Measurements from ENCODE around the gene SLIT3.

Gene SLIT3

DNA sequence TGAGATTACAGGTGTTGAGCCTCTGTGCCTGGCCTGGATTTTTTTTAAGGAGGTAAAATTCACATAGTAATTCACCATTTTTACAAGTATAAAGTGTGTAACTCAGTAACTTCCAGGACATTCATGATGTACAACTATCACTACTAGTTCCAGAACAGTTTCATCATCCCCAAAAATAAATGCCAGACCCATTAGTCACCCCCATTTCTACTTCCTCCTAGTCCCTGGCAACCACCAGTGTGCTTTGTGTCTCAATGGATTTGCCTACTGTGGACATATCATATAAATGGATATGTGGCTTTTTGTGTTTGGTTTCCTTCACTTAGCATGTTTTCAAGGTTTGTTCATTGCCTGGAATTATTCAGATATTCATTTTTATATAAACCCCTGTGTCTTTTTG, 649.3 kb downstream of the SLIT3 start:
- Histone ChIP-seq H3K9me3 (ENCODE audit: control insufficient read depth, insufficient read depth, low read length) (no peaks in the 10 kb centered on the region), H3K36me3 (ENCODE audit: control insufficient read depth, low read length) (no peaks in the 10 kb centered on the region), H3K4me2 (ENCODE audit: low read length) (no peak overlapping the region), H3K4me1 (ENCODE audit: control insufficient read depth, low read length) (no peaks in the 10 kb centered on the region), H3K9me2 (replicated peaks; ENCODE audit: control insufficient read depth, low read length) (no peaks in the 10 kb centered on the region), H4K20me1 (ENCODE audit: control insufficient read depth, insufficient read depth, low read depth, low read length) (no peaks in the 10 kb centered on the region), H3K79me2 (ENCODE audit: control insufficient read depth, low read length) (no peaks in the 10 kb centered on the region), H3K4me3 (ENCODE audit: low read length) (no peak overlapping the region), H3K27ac (ENCODE audit: low read depth, low read length) (no peak overlapping the region), H3F3A (ENCODE audit: control insufficient read depth, insufficient read depth) (no peaks in the 10 kb centered on the region), H3K27me3 (ENCODE audit: control insufficient read depth, low read length) (no peaks in the 10 kb centered on the region)
- TF ChIP-seq, protein P1, sequence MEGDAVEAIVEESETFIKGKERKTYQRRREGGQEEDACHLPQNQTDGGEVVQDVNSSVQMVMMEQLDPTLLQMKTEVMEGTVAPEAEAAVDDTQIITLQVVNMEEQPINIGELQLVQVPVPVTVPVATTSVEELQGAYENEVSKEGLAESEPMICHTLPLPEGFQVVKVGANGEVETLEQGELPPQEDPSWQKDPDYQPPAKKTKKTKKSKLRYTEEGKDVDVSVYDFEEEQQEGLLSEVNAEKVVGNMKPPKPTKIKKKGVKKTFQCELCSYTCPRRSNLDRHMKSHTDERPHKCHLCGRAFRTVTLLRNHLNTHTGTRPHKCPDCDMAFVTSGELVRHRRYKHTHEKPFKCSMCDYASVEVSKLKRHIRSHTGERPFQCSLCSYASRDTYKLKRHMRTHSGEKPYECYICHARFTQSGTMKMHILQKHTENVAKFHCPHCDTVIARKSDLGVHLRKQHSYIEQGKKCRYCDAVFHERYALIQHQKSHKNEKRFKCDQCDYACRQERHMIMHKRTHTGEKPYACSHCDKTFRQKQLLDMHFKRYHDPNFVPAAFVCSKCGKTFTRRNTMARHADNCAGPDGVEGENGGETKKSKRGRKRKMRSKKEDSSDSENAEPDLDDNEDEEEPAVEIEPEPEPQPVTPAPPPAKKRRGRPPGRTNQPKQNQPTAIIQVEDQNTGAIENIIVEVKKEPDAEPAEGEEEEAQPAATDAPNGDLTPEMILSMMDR (IDR thresholded peaks at IDR 0.05; ENCODE audit: low read depth, low read length, poor library complexity, severe bottlenecking): no peak
- no peak for TF ChIP-seq EZH2phosphoT487 (IDR thresholded peaks at IDR 0.05; ENCODE audit: borderline replicate concordance, low read length)

DNA sequence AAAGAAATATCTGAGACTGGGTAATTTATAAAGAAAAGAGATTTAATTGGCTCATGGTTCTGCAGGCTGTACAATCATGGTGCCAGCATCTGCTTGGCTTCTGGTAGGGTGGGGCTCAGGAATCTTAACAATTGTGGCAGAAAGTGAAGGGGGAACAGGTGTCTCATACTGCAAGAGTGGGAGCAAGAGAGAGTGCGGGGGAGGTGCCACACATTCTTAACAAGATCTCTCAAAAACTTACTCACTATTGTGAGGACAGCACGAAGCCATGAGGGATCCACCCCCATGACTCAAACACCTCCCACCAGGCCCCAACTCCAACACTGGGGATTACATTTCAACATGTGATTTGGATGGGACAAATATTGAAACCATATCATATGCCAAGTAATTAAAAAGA, 651.6 kb downstream of the SLIT3 start:
- Histone ChIP-seq H3K4me1 (ENCODE audit: control insufficient read depth, low read length) (no peaks in the 10 kb centered on the region), H3K27ac (ENCODE audit: low read depth, low read length) (no peak overlapping the region)

DNA sequence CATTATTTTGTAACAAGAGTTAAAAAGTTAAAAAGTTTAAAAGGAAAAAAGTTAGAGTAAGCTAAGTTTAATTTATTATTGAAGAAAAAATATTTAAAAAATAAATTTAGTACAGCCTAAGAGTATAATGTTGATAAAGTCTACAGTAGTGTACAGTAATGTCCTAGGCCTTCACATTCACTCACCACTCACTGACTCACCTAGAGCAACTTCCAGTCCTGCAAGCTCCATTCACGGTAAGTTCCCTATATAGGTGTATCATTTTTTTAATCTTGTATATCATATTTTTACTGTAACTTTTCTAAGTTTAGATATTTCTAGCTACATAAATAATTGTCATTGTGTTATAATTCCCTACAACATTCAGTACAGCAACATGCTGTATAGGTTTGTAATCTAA, 652.4 kb downstream of the SLIT3 start:
- no peaks in the 10 kb centered on the region for H3F3A ChIP-seq (ENCODE audit: control insufficient read depth, insufficient read depth)
- no peaks in the 10 kb centered on the region for H3K9me3 ChIP-seq (ENCODE audit: control insufficient read depth, insufficient read depth, low read length)
- no peaks in the 10 kb centered on the region for H3K4me1 ChIP-seq (ENCODE audit: control insufficient read depth, low read length)
- no peaks in the 10 kb centered on the region for H3K36me3 ChIP-seq (ENCODE audit: control insufficient read depth, low read length)
- TF ChIP-seq EZH2phosphoT487 (IDR thresholded peaks at IDR 0.05; ENCODE audit: borderline replicate concordance, low read length): no peak
- TF ChIP-seq, protein P1 (IDR thresholded peaks at IDR 0.05; ENCODE audit: low read depth, low read length, poor library complexity, severe bottlenecking): no peak
- no peaks in the 10 kb centered on the region for H3K9me2 ChIP-seq (replicated peaks; ENCODE audit: control insufficient read depth, low read length)
- no peak overlapping the region for H3K4me2 ChIP-seq (ENCODE audit: low read length)
- H3K27me3 ChIP-seq (ENCODE audit: control insufficient read depth, low read length): no peaks in the 10 kb centered on the region
- no peaks in the 10 kb centered on the region for H3K79me2 ChIP-seq (ENCODE audit: control insufficient read depth, low read length)
- no peak overlapping the region for H3K27ac ChIP-seq (ENCODE audit: low read depth, low read length)
- H3K4me3 ChIP-seq (ENCODE audit: low read length): no peak overlapping the region
- H4K20me1 ChIP-seq (ENCODE audit: control insufficient read depth, insufficient read depth, low read depth, low read length): no peaks in the 10 kb centered on the region

More for the DNA sequence above, 651.6 kb downstream of the SLIT3 start:
- no peaks in the 10 kb centered on the region for H3K9me3 ChIP-seq (ENCODE audit: control insufficient read depth, insufficient read depth, low read length)
- no peak overlapping the region for H3K4me2 ChIP-seq (ENCODE audit: low read length)
- H3K9me2 ChIP-seq (replicated peaks; ENCODE audit: control insufficient read depth, low read length): no peaks in the 10 kb centered on the region
- H3K4me3 ChIP-seq (ENCODE audit: low read length): no peak overlapping the region
- TF ChIP-seq EZH2phosphoT487 (IDR thresholded peaks at IDR 0.05; ENCODE audit: borderline replicate concordance, low read length): no peak
- TF ChIP-seq, protein P1 (IDR thresholded peaks at IDR 0.05; ENCODE audit: low read depth, low read length, poor library complexity, severe bottlenecking): no peak
- no peaks in the 10 kb centered on the region for H3K36me3 ChIP-seq (ENCODE audit: control insufficient read depth, low read length)
- no peaks in the 10 kb centered on the region for H3K27me3 ChIP-seq (ENCODE audit: control insufficient read depth, low read length)
- no peaks in the 10 kb centered on the region for H3K79me2 ChIP-seq (ENCODE audit: control insufficient read depth, low read length)
- H3F3A ChIP-seq (ENCODE audit: control insufficient read depth, insufficient read depth): no peaks in the 10 kb centered on the region
- H4K20me1 ChIP-seq (ENCODE audit: control insufficient read depth, insufficient read depth, low read depth, low read length): no peaks in the 10 kb centered on the region

DNA sequence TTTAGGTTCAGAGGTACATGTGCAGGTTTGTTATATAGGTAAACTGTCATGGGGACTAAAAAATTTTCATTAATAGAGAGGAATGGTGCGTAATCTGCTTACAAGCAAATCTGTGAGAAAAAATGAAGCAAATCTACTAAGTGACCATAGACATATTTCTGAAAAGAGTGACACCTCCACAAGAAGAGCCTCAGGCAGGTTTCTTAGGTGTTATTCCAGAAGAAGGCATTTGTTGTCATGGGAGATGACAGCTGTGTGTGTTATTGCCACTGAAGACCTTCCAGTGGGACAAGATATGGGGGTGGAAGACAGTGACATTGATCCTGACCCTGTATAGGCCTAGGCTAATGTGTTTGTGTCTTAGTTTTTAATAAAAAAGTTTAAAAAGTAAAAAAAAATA, 652.9 kb downstream of the SLIT3 start:
- Histone ChIP-seq H3K27ac (ENCODE audit: low read depth, low read length) (no peak overlapping the region), H3F3A (ENCODE audit: control insufficient read depth, insufficient read depth) (no peaks in the 10 kb centered on the region), H3K9me3 (ENCODE audit: control insufficient read depth, insufficient read depth, low read length) (no peaks in the 10 kb centered on the region), H3K79me2 (ENCODE audit: control insufficient read depth, low read length) (no peaks in the 10 kb centered on the region), H3K4me3 (ENCODE audit: low read length) (no peak overlapping the region), H3K27me3 (ENCODE audit: control insufficient read depth, low read length) (no peaks in the 10 kb centered on the region), H3K4me2 (ENCODE audit: low read length) (no peak overlapping the region), H3K9me2 (replicated peaks; ENCODE audit: control insufficient read depth, low read length) (no peaks in the 10 kb centered on the region), H3K36me3 (ENCODE audit: control insufficient read depth, low read length) (no peaks in the 10 kb centered on the region), H3K4me1 (ENCODE audit: control insufficient read depth, low read length) (no peaks in the 10 kb centered on the region), H4K20me1 (ENCODE audit: control insufficient read depth, insufficient read depth, low read depth, low read length) (no peaks in the 10 kb centered on the region)
- TF ChIP-seq, protein P1 (IDR thresholded peaks at IDR 0.05; ENCODE audit: low read depth, low read length, poor library complexity, severe bottlenecking): no peak
- TF ChIP-seq EZH2phosphoT487 (IDR thresholded peaks at IDR 0.05; ENCODE audit: borderline replicate concordance, low read length): no peak

Data from DOHH2 (cell line).